GM19238 (cell line): ENCODE results near the gene CADM2.

Source experiments
- DNase-seq: peaks from one replicate; pipeline ENCODE4 v3.0.0; 2011; ENCODE audit warnings: low spot score; ENCODE audit not compliant: insufficient read length

Gene CADM2

GRCh38 chr3:85567071-85567676, 608.4 kb downstream of the CADM2 start:
- no peak for DNase-seq

GRCh38 chr3:85570819-85571218, 612.0 kb downstream of the CADM2 start:
- no peak for DNase-seq

GRCh38 chr3:85571835-85572234, 613.0 kb downstream of the CADM2 start:
- no peak for DNase-seq

GRCh38 chr3:85572426-85572825, 613.6 kb downstream of the CADM2 start:
- no peak for DNase-seq

- DNase-seq: no peak
Observed at GRCh38 chr3:85572978-85573377, 614.2 kb downstream of the CADM2 start.

GRCh38 chr3:85574006-85574705, 615.4 kb downstream of the CADM2 start:
- no peak for DNase-seq

- peak; percentile 3 for DNase-seq
Observed at GRCh38 chr3:85576091-85576690, 617.4 kb downstream of the CADM2 start.

GRCh38 chr3:85576697-85577200, 618.0 kb downstream of the CADM2 start:
- DNase-seq: no peak

GRCh38 chr3:85584779-85585356, 626.1 kb downstream of the CADM2 start:
- DNase-seq: no peak

GRCh38 chr3:85586018-85586417, 627.2 kb downstream of the CADM2 start:
- DNase-seq: no peak

GRCh38 chr3:85589145-85589544, 630.4 kb downstream of the CADM2 start:
- no peak for DNase-seq

- no peak for DNase-seq
Observed at GRCh38 chr3:85591451-85591850, 632.7 kb downstream of the CADM2 start.

GRCh38 chr3:85592256-85592655, 633.5 kb downstream of the CADM2 start:
- DNase-seq: no peak

- DNase-seq: no peak
Observed at GRCh38 chr3:85594676-85595075, 635.9 kb downstream of the CADM2 start.

- no peak for DNase-seq
Observed at GRCh38 chr3:85603378-85603777, 644.6 kb downstream of the CADM2 start.

- DNase-seq: no peak
Observed at GRCh38 chr3:85604641-85605040, 645.9 kb downstream of the CADM2 start.

GRCh38 chr3:85605066-85605465, 646.3 kb downstream of the CADM2 start:
- DNase-seq: no peak

- no peak for DNase-seq
Observed at GRCh38 chr3:85626662-85627061, 667.9 kb downstream of the CADM2 start.

GRCh38 chr3:85627932-85628331, 669.1 kb downstream of the CADM2 start:
- no peak for DNase-seq

- DNase-seq: no peak
Observed at GRCh38 chr3:85631070-85631469, 672.3 kb downstream of the CADM2 start.

GRCh38 chr3:85632921-85633320, 674.1 kb downstream of the CADM2 start:
- no peak for DNase-seq

GRCh38 chr3:85652360-85652759, 693.6 kb downstream of the CADM2 start:
- no peak for DNase-seq
